ENCODE data around the gene FASTK.

Gene FASTK

GRCh38 chr7:151117565-151117964 lies 37.0 kb upstream of the FASTK start:
- DNase-seq (ENCODE audit: low read depth in 3 of 3), result peak in 1 of 3 experiments; percentile 23

GRCh38 chr7:151116603-151117440 lies 36.2 kb upstream of the FASTK start:
- no peak for DNase-seq (ENCODE audit: low read depth in 3 of 3)

GRCh38 chr7:151115836-151116418 lies 35.3 kb upstream of the FASTK start:
- DNase-seq (ENCODE audit: low read depth in 3 of 3), result no peak

GRCh38 chr7:151115121-151115835 lies 34.7 kb upstream of the FASTK start:
- DNase-seq (ENCODE audit: low read depth in 3 of 3), result peak in 1 of 3 experiments; percentile 18

- DNase-seq (ENCODE audit: low read depth in 3 of 3), result no peak
These were observed 33.8 kb upstream of the FASTK start for GRCh38 chr7:151114151-151115090.

- DNase-seq (ENCODE audit: low read depth in 3 of 3), result no peak
These were observed 32.9 kb upstream of the FASTK start for GRCh38 chr7:151113344-151114150.

GRCh38 chr7:151110941-151111645 lies 30.5 kb upstream of the FASTK start:
- peak in 2 of 3 experiments; percentile 59 to 60 for DNase-seq (ENCODE audit: low read depth in 3 of 3)

- no peak for DNase-seq (ENCODE audit: low read depth in 3 of 3)
These were observed 29.8 kb upstream of the FASTK start for GRCh38 chr7:151110236-151110940.

- DNase-seq (ENCODE audit: low read depth in 3 of 3), result no peak
These were observed 28.8 kb upstream of the FASTK start for GRCh38 chr7:151109094-151110048.

GRCh38 chr7:151107882-151108281 lies 27.3 kb upstream of the FASTK start:
- no peak for DNase-seq (ENCODE audit: low read depth in 3 of 3)

GRCh38 chr7:151104411-151105235 lies 24.0 kb upstream of the FASTK start:
- no peak for DNase-seq (ENCODE audit: low read depth in 3 of 3)

- no peak for DNase-seq (ENCODE audit: low read depth in 3 of 3)
These were observed 23.4 kb upstream of the FASTK start for GRCh38 chr7:151103973-151104372.

GRCh38 chr7:151102991-151103390 lies 22.4 kb upstream of the FASTK start:
- no peak for DNase-seq (ENCODE audit: low read depth in 3 of 3)

- DNase-seq (ENCODE audit: low read depth in 3 of 3), result no peak
These were observed 21.2 kb upstream of the FASTK start for GRCh38 chr7:151101621-151102396.

GRCh38 chr7:151100921-151101320 lies 20.3 kb upstream of the FASTK start:
- DNase-seq (ENCODE audit: low read depth in 3 of 3), result no peak

GRCh38 chr7:151099486-151100211 lies 19.0 kb upstream of the FASTK start:
- DNase-seq (ENCODE audit: low read depth in 3 of 3), result no peak

All from stimulated activated CD4-positive, alpha-beta T cell treated with anti-CD3 and anti-CD28 coated beads, TNF-alpha, amount 100 ng/mL, for 4 hours (primary cell).